ENCODE results near the gene PCYT1A.
"Not testable (repeated sequence)": the region's sequence is repeated elsewhere in the genome, so short reads cannot be mapped to it uniquely, and the experiment has no call there.

PCYT1A gene

DNA sequence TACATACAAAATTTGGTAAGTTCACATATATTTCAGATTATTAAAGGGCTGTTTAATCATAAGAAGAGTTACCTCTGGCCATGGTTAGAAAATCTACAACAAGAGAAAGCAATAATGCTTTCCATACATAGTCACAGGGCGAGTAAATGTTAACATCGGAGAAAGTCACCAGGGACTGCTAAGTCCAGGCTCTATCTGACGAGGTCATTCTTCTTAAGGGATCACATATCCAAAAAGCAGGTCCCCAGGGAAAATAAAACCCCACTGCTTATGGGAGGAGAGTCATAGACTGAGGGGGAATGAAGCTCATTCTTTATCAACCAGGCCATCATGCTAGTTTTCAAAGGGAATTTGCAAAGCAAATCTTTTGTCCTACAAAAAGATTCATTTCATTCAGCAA, 3.1 kb downstream of the PCYT1A start:
- DNase-seq: no peak

GRCh38 chr3:196281962-196282361, 5.6 kb downstream of the PCYT1A start:
- no peak for DNase-seq

DNA sequence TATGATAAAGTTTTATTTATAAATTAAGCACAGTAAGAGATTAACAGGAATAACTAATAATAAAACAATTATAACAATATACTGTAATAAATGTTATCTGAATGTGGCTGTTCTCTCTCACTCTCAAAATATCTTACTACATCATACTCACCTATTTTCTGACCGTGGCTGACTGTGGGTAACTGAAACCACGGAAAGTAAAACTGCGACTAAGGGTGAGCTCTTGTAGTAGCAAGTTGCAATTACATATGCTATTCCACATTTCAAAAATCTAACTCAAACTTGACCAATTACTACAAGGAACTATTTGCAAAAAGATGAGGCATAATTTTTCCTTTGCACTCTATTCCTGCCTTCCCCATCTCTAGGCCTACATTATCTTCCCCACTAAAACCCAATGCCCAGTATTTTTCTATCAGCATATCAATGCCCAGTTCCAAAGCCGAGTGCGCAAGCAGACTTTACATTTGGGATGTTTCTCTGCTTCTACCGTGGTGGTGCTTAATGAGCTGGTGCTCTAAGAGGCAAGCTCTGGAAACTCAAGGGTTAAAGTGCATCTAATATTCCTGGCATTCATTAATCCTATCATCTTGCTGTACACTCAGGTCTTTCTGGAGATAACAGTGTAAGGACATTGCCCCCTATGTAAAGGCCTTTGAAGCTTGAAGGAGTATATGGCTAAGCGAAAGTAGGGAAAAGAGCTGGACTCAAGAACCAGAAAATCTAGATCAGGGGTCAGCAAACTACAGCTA, 6.7 kb downstream of the PCYT1A start:
- no peak for DNase-seq

DNA sequence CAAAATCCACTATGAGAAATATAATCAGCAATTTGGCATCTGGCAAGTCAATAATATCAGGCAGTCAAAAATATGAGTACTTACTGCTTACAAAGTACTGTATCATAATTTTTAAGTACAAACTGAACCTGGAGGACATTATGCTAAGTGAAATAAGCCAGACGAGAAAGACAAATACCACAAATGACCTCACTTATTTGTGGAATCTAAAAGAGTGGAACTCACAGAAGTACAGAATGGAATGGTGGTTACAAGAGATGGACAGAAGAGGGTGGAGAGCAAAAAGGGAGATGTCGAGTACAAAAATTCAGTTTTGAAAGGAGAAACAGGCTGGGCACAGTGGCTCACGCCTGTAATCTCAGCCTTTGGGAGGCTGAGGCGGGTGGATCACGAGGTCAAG, 12.4 kb downstream of the PCYT1A start:
- no peak for DNase-seq

- DNase-seq: peak; percentile 75
These were observed 12.9 kb downstream of the PCYT1A start for GRCh38 chr3:196274585-196274984.

DNA sequence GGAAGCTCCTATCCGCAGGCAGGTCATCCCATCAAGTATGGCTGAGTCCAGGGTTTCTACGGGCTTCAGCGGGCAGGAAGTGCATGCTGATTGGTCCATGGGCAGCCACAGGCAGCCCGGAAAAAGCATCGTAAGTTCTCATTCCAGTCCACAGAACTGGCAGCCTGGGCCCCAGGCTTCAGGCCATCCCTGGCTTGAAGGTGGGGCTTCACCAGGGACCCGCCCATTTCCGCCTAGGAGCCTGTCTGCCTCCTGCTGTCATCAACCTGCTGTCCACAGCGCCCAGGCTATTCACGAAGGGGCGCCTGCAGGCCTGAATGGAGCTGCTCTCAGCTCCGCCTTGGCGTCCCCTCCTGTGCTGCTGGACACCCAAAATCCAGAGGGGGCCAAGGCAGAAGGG, 13.9 kb downstream of the PCYT1A start:
- DNase-seq: no peak

GRCh38 chr3:196272826-196273225, 14.7 kb downstream of the PCYT1A start:
- no peak for DNase-seq

GRCh38 chr3:196270499-196270898, 17.0 kb downstream of the PCYT1A start:
- no peak for DNase-seq

DNA sequence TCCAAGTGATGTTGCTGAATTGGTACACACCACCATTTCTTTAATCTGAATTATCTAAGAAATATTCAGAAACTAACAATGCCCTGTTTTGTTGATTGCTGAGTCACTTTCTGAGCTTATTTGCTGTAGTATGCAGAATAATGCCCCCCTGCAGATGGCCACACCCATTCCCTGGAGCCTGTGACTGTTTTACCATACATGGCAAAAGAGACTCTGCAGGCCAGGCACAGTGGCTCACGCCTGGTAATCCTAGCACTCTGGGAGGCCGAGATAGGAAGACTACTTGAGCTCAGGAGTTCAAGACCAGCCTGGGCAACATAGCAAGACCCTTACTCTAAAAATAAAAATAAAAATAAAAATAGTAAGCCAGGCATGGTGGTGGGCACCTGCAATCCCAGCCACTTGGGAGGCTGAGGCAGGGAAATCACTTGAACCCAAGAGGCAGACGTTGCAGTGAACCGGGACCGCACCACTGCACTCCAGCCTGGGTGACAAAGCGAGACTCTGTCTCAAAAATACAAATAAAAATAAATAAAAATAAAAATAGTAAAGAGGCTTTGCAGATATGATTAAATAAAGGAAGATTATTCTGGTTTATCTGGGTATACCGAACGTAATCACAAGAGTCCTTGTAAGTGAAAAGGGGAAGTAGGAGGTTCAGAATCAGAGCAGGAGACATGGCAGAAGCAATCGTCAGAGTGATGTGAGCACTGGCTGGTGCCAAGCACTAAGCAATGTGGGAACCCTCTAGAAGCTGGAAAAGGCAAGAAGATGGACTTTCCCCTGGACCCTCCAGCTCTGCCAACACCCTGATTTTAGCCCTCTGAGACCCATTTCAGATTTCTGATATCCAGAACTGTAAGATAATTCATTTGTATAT, 19.0 kb downstream of the PCYT1A start:
- DNase-seq: peak; percentile 57

DNA sequence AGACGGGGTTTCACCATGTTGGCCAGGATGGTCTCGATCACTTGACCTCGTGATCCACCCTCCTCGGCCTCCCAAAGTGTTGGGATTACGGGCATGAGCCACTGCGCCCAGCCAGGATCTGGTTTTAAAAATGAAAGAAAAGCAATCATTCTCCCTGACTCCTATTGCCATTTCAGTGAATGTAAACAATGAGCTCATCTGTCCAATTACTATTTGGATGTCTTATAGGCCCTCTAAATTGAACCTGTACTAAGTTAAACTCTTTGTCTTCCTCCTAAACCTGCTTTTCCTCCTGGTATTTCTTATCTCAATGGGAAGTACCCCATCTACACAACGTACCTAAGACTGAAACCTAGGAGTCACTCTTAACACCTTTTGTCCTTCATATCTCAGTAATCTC, 23.7 kb downstream of the PCYT1A start:
- no peak for DNase-seq

GRCh38 chr3:196260784-196261183, 26.7 kb downstream of the PCYT1A start:
- no peak for DNase-seq

DNA sequence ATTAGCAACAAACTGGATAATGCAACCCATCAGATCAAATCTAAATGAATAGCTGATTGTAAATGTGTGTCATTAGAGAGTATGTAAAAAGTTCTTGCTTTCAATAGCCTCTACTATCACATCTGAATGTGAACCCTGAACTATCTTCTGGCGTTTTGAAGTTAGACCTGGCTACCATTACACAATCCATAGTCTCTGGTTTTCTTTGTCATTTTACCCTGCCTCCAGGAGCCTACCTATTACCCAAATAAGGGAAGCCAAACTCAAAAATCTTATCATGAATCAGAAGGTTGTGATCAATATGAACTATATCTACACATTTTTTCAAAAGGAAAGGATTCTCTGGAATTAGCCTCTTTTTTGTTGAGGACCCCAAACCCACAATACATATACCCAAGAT, 31.8 kb downstream of the PCYT1A start:
- DNase-seq: no peak

- DNase-seq: no peak
These were observed 32.9 kb downstream of the PCYT1A start for GRCh38 chr3:196254376-196255283.

GRCh38 chr3:196251918-196252317, 35.6 kb downstream of the PCYT1A start:
- no peak for DNase-seq

DNA sequence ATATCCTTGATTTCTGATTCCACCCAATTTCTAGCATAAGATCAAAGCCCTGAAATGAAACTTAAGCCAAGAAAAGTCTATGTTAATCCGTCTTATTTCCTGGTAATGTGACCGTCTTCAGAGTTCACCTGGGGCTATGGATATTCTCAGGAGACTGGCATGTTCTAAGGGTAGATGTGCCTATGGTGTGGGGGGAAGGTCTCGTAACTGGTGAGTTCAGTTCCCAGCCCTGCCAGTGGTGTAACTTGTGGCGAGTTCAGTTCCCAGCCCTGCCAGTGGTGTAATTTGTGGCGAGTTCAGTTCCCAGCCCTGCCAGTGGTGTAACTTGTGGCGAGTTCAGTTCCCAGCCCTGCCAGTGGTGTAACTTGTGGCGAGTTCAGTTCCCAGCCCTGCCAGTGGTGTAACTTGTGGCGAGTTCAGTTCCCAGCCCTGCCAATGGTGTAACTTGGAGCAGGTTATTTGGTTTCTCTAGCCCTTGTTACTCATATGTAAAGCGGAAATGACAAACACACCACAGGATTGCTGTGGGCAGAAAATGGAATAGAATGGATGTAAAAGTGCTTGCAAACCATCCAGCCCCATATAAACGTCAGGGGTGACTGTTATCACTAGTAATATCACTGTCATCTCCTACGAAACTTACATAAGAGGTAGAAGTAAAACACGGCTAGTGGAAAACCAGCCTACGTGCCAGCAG, 40.8 kb downstream of the PCYT1A start:
- peak; percentile 99 for DNase-seq

DNA sequence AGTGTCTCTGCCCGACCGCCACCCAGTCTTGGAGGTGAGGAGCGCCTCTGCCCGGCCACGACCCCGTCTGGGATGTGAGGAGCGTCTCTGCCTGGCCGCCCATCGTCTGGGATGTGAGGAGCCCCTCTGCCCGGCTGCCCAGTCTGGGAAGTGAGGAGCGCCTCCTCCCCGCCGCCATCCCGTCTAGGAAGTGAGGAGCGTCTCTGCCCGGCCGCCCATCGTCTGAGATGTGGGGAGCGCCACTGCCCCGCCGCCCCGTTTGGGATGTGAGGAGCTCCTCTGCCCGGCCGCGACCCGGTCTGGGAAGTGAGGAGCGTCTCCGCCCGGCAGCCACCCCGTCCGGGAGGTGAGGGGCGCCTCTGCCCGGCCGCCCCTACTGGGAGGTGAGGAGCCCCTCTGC, 43.4 kb downstream of the PCYT1A start:
- DNase-seq: not testable (repeated sequence)

- no peak for DNase-seq
These were observed 45.8 kb downstream of the PCYT1A start for GRCh38 chr3:196241704-196242103.

- DNase-seq: no peak
These were observed 47.1 kb downstream of the PCYT1A start for GRCh38 chr3:196240424-196240823.

- no peak for DNase-seq
These were observed 48.6 kb downstream of the PCYT1A start for GRCh38 chr3:196238612-196239560.

- no peak for DNase-seq
These were observed 50.3 kb downstream of the PCYT1A start for GRCh38 chr3:196237203-196237602.

DNA sequence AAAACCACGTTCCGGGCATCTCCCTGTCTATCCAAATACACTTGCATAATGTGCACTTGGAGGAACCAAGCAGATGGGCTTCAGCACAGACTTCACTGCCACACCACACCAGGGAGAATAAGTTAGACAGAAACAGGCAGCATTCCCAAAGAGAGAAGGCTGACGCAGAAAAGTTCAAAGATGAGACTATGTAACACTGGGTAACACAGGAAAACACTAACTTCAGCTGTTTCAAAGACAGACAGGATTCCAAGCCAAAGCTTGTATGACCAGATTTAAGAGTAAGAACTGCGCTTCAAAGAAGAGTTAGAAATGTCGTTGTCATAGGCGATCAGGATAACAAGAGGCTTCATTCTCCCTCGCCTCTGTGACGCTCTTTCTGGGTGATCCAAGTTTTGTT, 51.3 kb downstream of the PCYT1A start:
- no peak for DNase-seq
